HG02763 (cell line): ENCODE results near the gene KYAT1.
"Not testable (repeated sequence)": the region's sequence is repeated elsewhere in the genome, so short reads cannot be mapped to it uniquely, and the experiment has no call there.

ENCODE experiments used
- ATAC-seq: cut with Tn5 transposase; IDR thresholded peaks from one replicate; pipeline ENCODE4 v1.9.1; 2021; ENCODE audit warnings: mild to moderate bottlenecking, moderate library complexity; ENCODE audit not compliant: unreplicated experiment

The KYAT1 gene

GRCh38 chr9:128886211-128886891, 4.6 kb upstream of the KYAT1 start:
- ATAC-seq, result no peak

GRCh38 chr9:128885798-128886197, 4.0 kb upstream of the KYAT1 start:
- no peak for ATAC-seq

- ATAC-seq, result no peak
These were observed 3.6 kb upstream of the KYAT1 start for GRCh38 chr9:128885376-128885775.

GRCh38 chr9:128884164-128884563, 2.4 kb upstream of the KYAT1 start:
- no peak for ATAC-seq

- ATAC-seq, result no peak
These were observed 1.2 kb upstream of the KYAT1 start for GRCh38 chr9:128882677-128883603.

- ATAC-seq, result no peak
These were observed 3.9 kb downstream of the KYAT1 start for GRCh38 chr9:128877852-128878251.

GRCh38 chr9:128870941-128871265, 10.8 kb downstream of the KYAT1 start:
- ATAC-seq, result not testable (repeated sequence)

- ATAC-seq, result no peak
These were observed 11.4 kb downstream of the KYAT1 start for GRCh38 chr9:128870128-128870940.

- ATAC-seq, result no peak
These were observed 18.1 kb downstream of the KYAT1 start for GRCh38 chr9:128863647-128864046.

- no peak for ATAC-seq
These were observed 19.3 kb downstream of the KYAT1 start for GRCh38 chr9:128862401-128862851.

GRCh38 chr9:128861501-128861900, 20.2 kb downstream of the KYAT1 start:
- no peak for ATAC-seq

GRCh38 chr9:128860937-128861336, 20.8 kb downstream of the KYAT1 start:
- ATAC-seq, result no peak

- not testable (repeated sequence) for ATAC-seq
These were observed 23.3 kb downstream of the KYAT1 start for GRCh38 chr9:128858476-128858875.

GRCh38 chr9:128854454-128854853, 27.3 kb downstream of the KYAT1 start:
- ATAC-seq, result not testable (repeated sequence)

- not testable (repeated sequence) for ATAC-seq
These were observed 29.1 kb downstream of the KYAT1 start for GRCh38 chr9:128852646-128853045.

- not testable (repeated sequence) for ATAC-seq
These were observed 29.8 kb downstream of the KYAT1 start for GRCh38 chr9:128851779-128852600.

- not testable (repeated sequence) for ATAC-seq
These were observed 30.7 kb downstream of the KYAT1 start for GRCh38 chr9:128851024-128851423.

GRCh38 chr9:128847803-128848202, 33.9 kb downstream of the KYAT1 start:
- ATAC-seq, result no peak

- ATAC-seq, result no peak
These were observed 35.1 kb downstream of the KYAT1 start for GRCh38 chr9:128846680-128847030.

- no peak for ATAC-seq
These were observed 36.4 kb downstream of the KYAT1 start for GRCh38 chr9:128845186-128845931.
